ENCODE results near the gene TBXA2R. TPM values are rescaled to one million over a fixed set of nuclear protein-coding genes. Genes with fewer than 3 reads are reported as not detected.

TBXA2R gene
- total and polyA plus RNA-seq, 2 experiments from 2014 or later, result 0.42 to 0.73 TPM

DNA sequence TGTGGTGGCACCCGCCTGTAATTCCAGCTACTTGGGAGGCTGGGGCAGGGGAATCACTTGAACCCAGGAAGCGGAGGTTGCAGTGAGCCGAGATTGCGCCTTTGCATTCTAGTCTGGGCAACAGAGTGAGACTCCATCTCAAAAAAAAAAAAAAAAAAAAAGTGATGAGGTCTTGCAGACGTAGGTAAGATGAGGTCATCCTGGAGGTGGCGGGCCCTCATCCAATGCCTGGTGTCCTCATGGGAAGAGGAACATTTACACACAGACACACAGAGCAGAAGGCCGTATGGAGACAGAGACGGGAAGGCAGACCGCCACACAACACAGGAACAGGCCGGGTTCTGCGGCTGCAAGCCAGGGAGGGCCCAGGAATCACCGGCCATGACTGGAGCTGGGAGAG, 15.5 kb upstream of the TBXA2R start:
- Mint-ChIP-seq H3K4me1 (peaks cover 13% of the 10 kb centered on the region), H3K4me3 (no peak overlapping the region; the same call in 2 of the 3 replicates), H3K27me3 (ENCODE audit: insufficient read depth, low read depth, poor library complexity) (peaks cover 18% of the 10 kb centered on the region), H3K9me3 (no peaks in the 10 kb centered on the region), H3K27ac (no peak overlapping the region), H3K36me3 (ENCODE audit: low read depth) (peaks cover 14% of the 10 kb centered on the region)
- Histone ChIP-seq H3K4me1 (ENCODE audit: insufficient read depth) (peaks cover 9% of the 10 kb centered on the region; the same call in 1 of the 2 replicates), H2AFZ (no peak overlapping the region), H4K20me1 (replicated peaks; ENCODE audit: insufficient read depth) (peaks cover 18% of the 10 kb centered on the region), H3K36me3 (ENCODE audit: insufficient read depth) (no peaks in the 10 kb centered on the region), H3K4me3 (no peak overlapping the region), H3K9me2 (ENCODE audit: insufficient read depth) (no peaks in the 10 kb centered on the region), H3K4me2 (no peak overlapping the region), H3F3A (replicated peaks; ENCODE audit: low read depth) (0 out of 2 replicates have a peak, but pooled peaks cover 4% of the 10 kb centered on the region), H3K27ac (ENCODE audit: low read depth) (no peak overlapping the region), H3K79me2 (replicated peaks; ENCODE audit: insufficient read depth) (peaks cover 23% of the 10 kb centered on the region), H3K27me3 (ENCODE audit: insufficient read depth) (no peaks in the 10 kb centered on the region)
- ATAC-seq (no peak), DNase-seq (ENCODE audit: low spot score) (no peak)
- TF ChIP-seq, protein P1, sequence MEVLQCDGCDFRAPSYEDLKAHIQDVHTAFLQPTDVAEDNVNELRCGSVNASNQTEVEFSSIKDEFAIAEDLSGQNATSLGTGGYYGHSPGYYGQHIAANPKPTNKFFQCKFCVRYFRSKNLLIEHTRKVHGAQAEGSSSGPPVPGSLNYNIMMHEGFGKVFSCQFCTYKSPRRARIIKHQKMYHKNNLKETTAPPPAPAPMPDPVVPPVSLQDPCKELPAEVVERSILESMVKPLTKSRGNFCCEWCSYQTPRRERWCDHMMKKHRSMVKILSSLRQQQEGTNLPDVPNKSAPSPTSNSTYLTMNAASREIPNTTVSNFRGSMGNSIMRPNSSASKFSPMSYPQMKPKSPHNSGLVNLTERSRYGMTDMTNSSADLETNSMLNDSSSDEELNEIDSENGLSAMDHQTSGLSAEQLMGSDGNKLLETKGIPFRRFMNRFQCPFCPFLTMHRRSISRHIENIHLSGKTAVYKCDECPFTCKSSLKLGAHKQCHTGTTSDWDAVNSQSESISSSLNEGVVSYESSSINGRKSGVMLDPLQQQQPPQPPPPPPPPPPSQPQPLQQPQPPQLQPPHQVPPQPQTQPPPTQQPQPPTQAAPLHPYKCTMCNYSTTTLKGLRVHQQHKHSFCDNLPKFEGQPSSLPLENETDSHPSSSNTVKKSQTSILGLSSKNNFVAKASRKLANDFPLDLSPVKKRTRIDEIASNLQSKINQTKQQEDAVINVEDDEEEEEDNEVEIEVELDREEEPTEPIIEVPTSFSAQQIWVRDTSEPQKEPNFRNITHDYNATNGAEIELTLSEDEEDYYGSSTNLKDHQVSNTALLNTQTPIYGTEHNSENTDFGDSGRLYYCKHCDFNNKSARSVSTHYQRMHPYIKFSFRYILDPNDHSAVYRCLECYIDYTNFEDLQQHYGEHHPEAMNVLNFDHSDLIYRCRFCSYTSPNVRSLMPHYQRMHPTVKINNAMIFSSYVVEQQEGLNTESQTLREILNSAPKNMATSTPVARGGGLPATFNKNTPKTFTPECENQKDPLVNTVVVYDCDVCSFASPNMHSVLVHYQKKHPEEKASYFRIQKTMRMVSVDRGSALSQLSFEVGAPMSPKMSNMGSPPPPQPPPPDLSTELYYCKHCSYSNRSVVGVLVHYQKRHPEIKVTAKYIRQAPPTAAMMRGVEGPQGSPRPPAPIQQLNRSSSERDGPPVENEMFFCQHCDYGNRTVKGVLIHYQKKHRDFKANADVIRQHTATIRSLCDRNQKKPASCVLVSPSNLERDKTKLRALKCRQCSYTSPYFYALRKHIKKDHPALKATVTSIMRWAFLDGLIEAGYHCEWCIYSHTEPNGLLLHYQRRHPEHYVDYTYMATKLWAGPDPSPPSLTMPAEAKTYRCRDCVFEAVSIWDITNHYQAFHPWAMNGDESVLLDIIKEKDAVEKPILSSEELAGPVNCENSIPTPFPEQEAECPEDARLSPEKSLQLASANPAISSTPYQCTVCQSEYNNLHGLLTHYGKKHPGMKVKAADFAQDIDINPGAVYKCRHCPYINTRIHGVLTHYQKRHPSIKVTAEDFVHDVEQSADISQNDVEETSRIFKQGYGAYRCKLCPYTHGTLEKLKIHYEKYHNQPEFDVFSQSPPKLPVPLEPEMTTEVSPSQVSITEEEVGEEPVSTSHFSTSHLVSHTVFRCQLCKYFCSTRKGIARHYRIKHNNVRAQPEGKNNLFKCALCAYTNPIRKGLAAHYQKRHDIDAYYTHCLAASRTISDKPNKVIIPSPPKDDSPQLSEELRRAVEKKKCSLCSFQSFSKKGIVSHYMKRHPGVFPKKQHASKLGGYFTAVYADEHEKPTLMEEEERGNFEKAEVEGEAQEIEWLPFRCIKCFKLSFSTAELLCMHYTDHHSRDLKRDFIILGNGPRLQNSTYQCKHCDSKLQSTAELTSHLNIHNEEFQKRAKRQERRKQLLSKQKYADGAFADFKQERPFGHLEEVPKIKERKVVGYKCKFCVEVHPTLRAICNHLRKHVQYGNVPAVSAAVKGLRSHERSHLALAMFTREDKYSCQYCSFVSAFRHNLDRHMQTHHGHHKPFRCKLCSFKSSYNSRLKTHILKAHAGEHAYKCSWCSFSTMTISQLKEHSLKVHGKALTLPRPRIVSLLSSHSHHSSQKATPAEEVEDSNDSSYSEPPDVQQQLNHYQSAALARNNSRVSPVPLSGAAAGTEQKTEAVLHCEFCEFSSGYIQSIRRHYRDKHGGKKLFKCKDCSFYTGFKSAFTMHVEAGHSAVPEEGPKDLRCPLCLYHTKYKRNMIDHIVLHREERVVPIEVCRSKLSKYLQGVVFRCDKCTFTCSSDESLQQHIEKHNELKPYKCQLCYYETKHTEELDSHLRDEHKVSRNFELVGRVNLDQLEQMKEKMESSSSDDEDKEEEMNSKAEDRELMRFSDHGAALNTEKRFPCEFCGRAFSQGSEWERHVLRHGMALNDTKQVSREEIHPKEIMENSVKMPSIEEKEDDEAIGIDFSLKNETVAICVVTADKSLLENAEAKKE (CRISPR knock-in tag; IDR thresholded peaks at IDR 0.05), result no peak
- TF ChIP-seq JUNB (IDR thresholded peaks at IDR 0.05; ENCODE audit: unreplicated experiment) (no peak), POLR2AphosphoS5 (IDR thresholded peaks at IDR 0.05; ENCODE audit: low read depth) (no peak), ZNF114 (CRISPR knock-in tag; IDR thresholded peaks at IDR 0.05) (no peak), NANOG (IDR thresholded peaks at IDR 0.05; ENCODE audit: borderline replicate concordance) (no peak), EZH2 (IDR thresholded peaks at IDR 0.05; ENCODE audit: low read depth, unreplicated experiment) (no peak), EZH2phosphoT487 (IDR thresholded peaks at IDR 0.05; ENCODE audit: unreplicated experiment) (no peak), CREB1 (CRISPR knock-in tag; IDR thresholded peaks at IDR 0.05; ENCODE audit: low read depth) (no peak), STAT1 (IDR thresholded peaks at IDR 0.05; ENCODE audit: unreplicated experiment) (no peak), ZNF331 (CRISPR knock-in tag; IDR thresholded peaks at IDR 0.05; ENCODE audit: low read depth) (no peak)
- TF ChIP-seq, protein P2, sequence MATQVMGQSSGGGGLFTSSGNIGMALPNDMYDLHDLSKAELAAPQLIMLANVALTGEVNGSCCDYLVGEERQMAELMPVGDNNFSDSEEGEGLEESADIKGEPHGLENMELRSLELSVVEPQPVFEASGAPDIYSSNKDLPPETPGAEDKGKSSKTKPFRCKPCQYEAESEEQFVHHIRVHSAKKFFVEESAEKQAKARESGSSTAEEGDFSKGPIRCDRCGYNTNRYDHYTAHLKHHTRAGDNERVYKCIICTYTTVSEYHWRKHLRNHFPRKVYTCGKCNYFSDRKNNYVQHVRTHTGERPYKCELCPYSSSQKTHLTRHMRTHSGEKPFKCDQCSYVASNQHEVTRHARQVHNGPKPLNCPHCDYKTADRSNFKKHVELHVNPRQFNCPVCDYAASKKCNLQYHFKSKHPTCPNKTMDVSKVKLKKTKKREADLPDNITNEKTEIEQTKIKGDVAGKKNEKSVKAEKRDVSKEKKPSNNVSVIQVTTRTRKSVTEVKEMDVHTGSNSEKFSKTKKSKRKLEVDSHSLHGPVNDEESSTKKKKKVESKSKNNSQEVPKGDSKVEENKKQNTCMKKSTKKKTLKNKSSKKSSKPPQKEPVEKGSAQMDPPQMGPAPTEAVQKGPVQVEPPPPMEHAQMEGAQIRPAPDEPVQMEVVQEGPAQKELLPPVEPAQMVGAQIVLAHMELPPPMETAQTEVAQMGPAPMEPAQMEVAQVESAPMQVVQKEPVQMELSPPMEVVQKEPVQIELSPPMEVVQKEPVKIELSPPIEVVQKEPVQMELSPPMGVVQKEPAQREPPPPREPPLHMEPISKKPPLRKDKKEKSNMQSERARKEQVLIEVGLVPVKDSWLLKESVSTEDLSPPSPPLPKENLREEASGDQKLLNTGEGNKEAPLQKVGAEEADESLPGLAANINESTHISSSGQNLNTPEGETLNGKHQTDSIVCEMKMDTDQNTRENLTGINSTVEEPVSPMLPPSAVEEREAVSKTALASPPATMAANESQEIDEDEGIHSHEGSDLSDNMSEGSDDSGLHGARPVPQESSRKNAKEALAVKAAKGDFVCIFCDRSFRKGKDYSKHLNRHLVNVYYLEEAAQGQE (IDR thresholded peaks at IDR 0.05; ENCODE audit: unreplicated experiment), result no peak
- TF ChIP-seq, protein P3, sequence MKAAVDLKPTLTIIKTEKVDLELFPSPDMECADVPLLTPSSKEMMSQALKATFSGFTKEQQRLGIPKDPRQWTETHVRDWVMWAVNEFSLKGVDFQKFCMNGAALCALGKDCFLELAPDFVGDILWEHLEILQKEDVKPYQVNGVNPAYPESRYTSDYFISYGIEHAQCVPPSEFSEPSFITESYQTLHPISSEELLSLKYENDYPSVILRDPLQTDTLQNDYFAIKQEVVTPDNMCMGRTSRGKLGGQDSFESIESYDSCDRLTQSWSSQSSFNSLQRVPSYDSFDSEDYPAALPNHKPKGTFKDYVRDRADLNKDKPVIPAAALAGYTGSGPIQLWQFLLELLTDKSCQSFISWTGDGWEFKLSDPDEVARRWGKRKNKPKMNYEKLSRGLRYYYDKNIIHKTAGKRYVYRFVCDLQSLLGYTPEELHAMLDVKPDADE (IDR thresholded peaks at IDR 0.05), result no peak
- TF ChIP-seq, protein P4, sequence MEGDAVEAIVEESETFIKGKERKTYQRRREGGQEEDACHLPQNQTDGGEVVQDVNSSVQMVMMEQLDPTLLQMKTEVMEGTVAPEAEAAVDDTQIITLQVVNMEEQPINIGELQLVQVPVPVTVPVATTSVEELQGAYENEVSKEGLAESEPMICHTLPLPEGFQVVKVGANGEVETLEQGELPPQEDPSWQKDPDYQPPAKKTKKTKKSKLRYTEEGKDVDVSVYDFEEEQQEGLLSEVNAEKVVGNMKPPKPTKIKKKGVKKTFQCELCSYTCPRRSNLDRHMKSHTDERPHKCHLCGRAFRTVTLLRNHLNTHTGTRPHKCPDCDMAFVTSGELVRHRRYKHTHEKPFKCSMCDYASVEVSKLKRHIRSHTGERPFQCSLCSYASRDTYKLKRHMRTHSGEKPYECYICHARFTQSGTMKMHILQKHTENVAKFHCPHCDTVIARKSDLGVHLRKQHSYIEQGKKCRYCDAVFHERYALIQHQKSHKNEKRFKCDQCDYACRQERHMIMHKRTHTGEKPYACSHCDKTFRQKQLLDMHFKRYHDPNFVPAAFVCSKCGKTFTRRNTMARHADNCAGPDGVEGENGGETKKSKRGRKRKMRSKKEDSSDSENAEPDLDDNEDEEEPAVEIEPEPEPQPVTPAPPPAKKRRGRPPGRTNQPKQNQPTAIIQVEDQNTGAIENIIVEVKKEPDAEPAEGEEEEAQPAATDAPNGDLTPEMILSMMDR (conservative IDR thresholded peaks at IDR 0.05; ENCODE audit: low read depth in 2 of 2), result no peak

All from GM23338 (cell line).